GM23338 (cell line): ENCODE data around the gene FBXO45. TPM values are rescaled to one million over a fixed set of nuclear protein-coding genes. Genes with fewer than 3 reads are reported as not detected.
"Not testable (repeated sequence)": the region's sequence is repeated elsewhere in the genome, so short reads cannot be mapped to it uniquely, and the experiment has no call there.

Experiments used
- ATAC-seq: fragments of 200-7000 bp; cut with Tn5 transposase; 3 replicates; pipeline ENCODE4 v1.9.1; 2020
- DNase-seq: peaks from one replicate; pipeline ENCODE4 v3.0.0-alpha.2; 2015; ENCODE audit warnings: low spot score
- H2AFZ ChIP-seq: fragments of 200-600 bp; sonication (generic); 2 replicates; pipeline ENCODE4 v1.8.0; 2016; ENCODE audit warnings: antibody characterized with exemption, mild to moderate bottlenecking, moderate library complexity
- H3F3A ChIP-seq: fragments of 200-600 bp; sonication (generic); replicated peaks from 2 replicates; pipeline ENCODE4 v1.8.0; 2017; ENCODE audit warnings: antibody characterized with exemption, mixed run types, low read depth
- H3K27ac ChIP-seq: fragments of 200-600 bp; sonication (generic); 2 replicates; pipeline ENCODE4 v1.6.1; 2016; ENCODE audit warnings: low read depth
- H3K27me3 ChIP-seq: fragments of 200-600 bp; sonication (generic); 2 replicates; pipeline ENCODE4 v1.8.0; 2016; ENCODE audit warnings: mild to moderate bottlenecking, mixed run types, moderate library complexity; ENCODE audit not compliant: insufficient read depth
- H3K36me3 ChIP-seq: fragments of 200-600 bp; sonication (generic); 2 replicates; pipeline ENCODE4 v1.8.0; 2016; ENCODE audit warnings: mild to moderate bottlenecking; ENCODE audit not compliant: insufficient read depth
- H3K4me1 ChIP-seq: fragments of 200-600 bp; sonication (generic); 2 replicates; pipeline ENCODE4 v1.8.0; 2016; ENCODE audit warnings: mild to moderate bottlenecking, moderate library complexity; ENCODE audit not compliant: insufficient read depth
- H3K4me2 ChIP-seq: fragments of 200-600 bp; sonication (generic); 2 replicates; pipeline ENCODE4 v1.7.1; 2017; ENCODE audit warnings: mixed run types
- H3K4me3 ChIP-seq: fragments of 200-600 bp; sonication (generic); 2 replicates; pipeline ENCODE4 v1.6.1; 2016; ENCODE audit warnings: mixed run types
- H3K79me2 ChIP-seq: fragments of 200-600 bp; sonication (generic); replicated peaks from 2 replicates; pipeline ENCODE4 v1.8.0; 2017; ENCODE audit warnings: mild to moderate bottlenecking; ENCODE audit not compliant: insufficient read depth
- H3K9me2 ChIP-seq: fragments of 200-600 bp; sonication (generic); 2 replicates; pipeline ENCODE4 v1.8.0; 2017; ENCODE audit not compliant: insufficient read depth
- H4K20me1 ChIP-seq: fragments of 200-600 bp; sonication (generic); replicated peaks from 2 replicates; pipeline ENCODE4 v1.8.0; 2017; ENCODE audit warnings: mild to moderate bottlenecking; ENCODE audit not compliant: insufficient read depth
- H3K27ac Mint-ChIP-seq: 2 replicates; pipeline ENCODE4 v1.8.0; 2020; ENCODE audit warnings: inconsistent platforms, mild to moderate bottlenecking, moderate library complexity, mixed read lengths
- H3K27me3 Mint-ChIP-seq: 3 replicates; pipeline ENCODE4 v1.8.0; 2022; ENCODE audit warnings: low read depth, mild to moderate bottlenecking, moderate library complexity, mixed read lengths, inconsistent platforms; ENCODE audit not compliant: insufficient read depth, poor library complexity
- H3K36me3 Mint-ChIP-seq: 3 replicates; pipeline ENCODE4 v1.8.0; 2021; ENCODE audit warnings: low read depth, mild to moderate bottlenecking, inconsistent platforms, moderate library complexity, mixed read lengths
- H3K4me1 Mint-ChIP-seq: 3 replicates; pipeline ENCODE4 v1.8.0; 2020; ENCODE audit warnings: mild to moderate bottlenecking, inconsistent platforms, mixed read lengths
- H3K4me3 Mint-ChIP-seq: 3 replicates; pipeline ENCODE4 v1.8.0; 2021; ENCODE audit warnings: moderate library complexity, mild to moderate bottlenecking, inconsistent platforms, mixed read lengths
- H3K9me3 Mint-ChIP-seq: 3 replicates; pipeline ENCODE4 v1.8.0; 2020; ENCODE audit warnings: moderate library complexity, mild to moderate bottlenecking, inconsistent platforms, mixed read lengths
- ETS1 ChIP-seq: IDR thresholded peaks from 2 replicates; pipeline ENCODE4 v1.6.1; 2016; ENCODE audit warnings: antibody characterized with exemption
- JUNB ChIP-seq: IDR thresholded peaks from one replicate; pipeline ENCODE4 v1.6.1; 2016; ENCODE audit warnings: antibody characterized with exemption; ENCODE audit not compliant: unreplicated experiment
- NANOG ChIP-seq: IDR thresholded peaks from 2 replicates; pipeline ENCODE4 v1.6.1; 2016; ENCODE audit warnings: antibody characterized with exemption, borderline replicate concordance
- POLR2AphosphoS5 ChIP-seq: IDR thresholded peaks from 2 replicates; pipeline ENCODE4 v1.6.1; 2016; ENCODE audit warnings: antibody characterized with exemption, low read depth
- REST ChIP-seq: IDR thresholded peaks from one replicate; pipeline ENCODE4 v1.6.1; 2018; ENCODE audit warnings: antibody characterized with exemption; ENCODE audit not compliant: unreplicated experiment
- STAT1 ChIP-seq: IDR thresholded peaks from one replicate; pipeline ENCODE4 v1.6.1; 2016; ENCODE audit warnings: antibody characterized with exemption; ENCODE audit not compliant: unreplicated experiment
- ZNF331 ChIP-seq: fragments of 250-450 bp; sonication (Bioruptor Pico); IDR thresholded peaks from 2 replicates; pipeline ENCODE4 v1.5.0; 2020; ENCODE audit warnings: low read depth, mild to moderate bottlenecking, moderate library complexity
- ZNF462 ChIP-seq: fragments of 250-450 bp; sonication (Bioruptor Pico); IDR thresholded peaks from 2 replicates; pipeline ENCODE4 v1.5.0; 2020; ENCODE audit warnings: mild to moderate bottlenecking, moderate library complexity
- polyA plus RNA-seq: library from polyadenylated mRNA; unstranded; fragments of >200 nt; fragmentation: Nextera tagmentation; extraction: Ambion mirVana; gene quantifications from 2 replicates; pipeline ENCODE4 v1.2.1, GENCODE V29; 2016
- total RNA-seq: library from RNA; depleted of rRNA; stranded (reverse); fragments of >200 nt; shearing (Covaris generic); gene quantifications from 2 replicates; pipeline ENCODE4 v1.2.3, GENCODE V29; 2014

Gene FBXO45
- total and polyA plus RNA-seq, 2 experiments from 2014 or later, result 10.3 to 23.7 TPM

- TF ChIP-seq ZNF462 (no peak), ZNF331 (CRISPR knock-in tag) (no peak), STAT1 (no peak), REST (no peak), POLR2AphosphoS5 (no peak), ETS1 (no peak), JUNB (no peak), NANOG (no peak)
Measured at GRCh38 chr3:196636369-196637349, 68.2 kb downstream of the FBXO45 start (continued).

GRCh38 chr3:196637941-196638340 lies 69.5 kb downstream of the FBXO45 start:
- not testable (repeated sequence) for H3K4me3 Mint-ChIP-seq, H3K36me3 Mint-ChIP-seq, H4K20me1 ChIP-seq, H3K27ac Mint-ChIP-seq, ATAC-seq, H3K4me3 ChIP-seq, DNase-seq, H3K27ac ChIP-seq, H3K9me3 Mint-ChIP-seq, H3K9me2 ChIP-seq, H2AFZ ChIP-seq, H3K36me3 ChIP-seq, H3K79me2 ChIP-seq, H3K4me2 ChIP-seq
- Mint-ChIP-seq H3K4me1 (peaks cover 35% of the 10 kb centered on the region), H3K27me3 (peaks cover 16% of the 10 kb centered on the region)
- Histone ChIP-seq H3K27me3 (peaks cover 18% of the 10 kb centered on the region), H3K4me1 (peaks cover 16% of the 10 kb centered on the region), H3F3A (peaks cover 19% of the 10 kb centered on the region)
